A549 (cell line): Measurements from ENCODE around the gene ANTKMT.

Experiments
- BCL3 ChIP-seq: fragments of >200 bp; sonication (Bioruptor Twin); formaldehyde crosslinking; IDR thresholded peaks from 3 replicates; pipeline ENCODE4 v1.6.1; 2016
- BHLHE40 ChIP-seq: IDR thresholded peaks from 2 replicates; pipeline ENCODE4 v1.6.1; 2012; ENCODE audit warnings: low read depth, low read length, inconsistent platforms
- CEBPB ChIP-seq, 2 experiments: fragments of >200 bp in 1 of 2; sonication (Bioruptor Twin) in 1 of 2; formaldehyde crosslinking in 1 of 2; IDR thresholded peaks; 2 replicates each; pipeline ENCODE4 v1.6.1; 2012 to 2016
- CTCF ChIP-seq: fragments of >200 bp; sonication (Bioruptor Twin); formaldehyde crosslinking; IDR thresholded peaks from 3 replicates; pipeline ENCODE4 v1.5.1; 2016
- JUN ChIP-seq, 2 experiments: fragments of >200 bp; sonication (Bioruptor Twin); formaldehyde crosslinking; IDR thresholded peaks; 2 replicates in 1 of 2; 3 replicates in 1 of 2; pipeline ENCODE4 v1.6.1; 2016 to 2017
- KDM1A ChIP-seq: fragments of 200-600 bp; sonication (generic); IDR thresholded peaks from 2 replicates; pipeline ENCODE4 v1.6.1; 2016; ENCODE audit warnings: low read depth, mild to moderate bottlenecking
- KDM5A ChIP-seq: fragments of 200-600 bp; sonication (generic); IDR thresholded peaks from 2 replicates; pipeline ENCODE4 v1.6.1; 2016; ENCODE audit warnings: antibody characterized with exemption, mild to moderate bottlenecking
- POLR2A ChIP-seq: IDR thresholded peaks from 2 replicates; pipeline ENCODE4 v1.6.1; 2012; ENCODE audit warnings: mild to moderate bottlenecking, low read length
- RAD21 ChIP-seq, 2 experiments: fragments of >200 bp in 1 of 2; sonication (Bioruptor Twin) in 1 of 2; formaldehyde crosslinking in 1 of 2; IDR thresholded peaks in 1 of 2; conservative IDR thresholded peaks in 1 of 2; 2 replicates in 1 of 2; 3 replicates in 1 of 2; pipeline ENCODE4 v1.6.1; 2012 to 2018; ENCODE audit warnings: inconsistent platforms in 1 of 2
- REST ChIP-seq: fragments of 200-600 bp; sonication (generic); IDR thresholded peaks from 2 replicates; pipeline ENCODE4 v1.6.1; 2016; ENCODE audit warnings: antibody characterized with exemption, mild to moderate bottlenecking, moderate library complexity
- USF2 ChIP-seq: fragments of 450-650 bp; IDR thresholded peaks from 2 replicates; pipeline ENCODE4 v1.6.1; 2014; ENCODE audit warnings: antibody characterized with exemption
- ZFP36 ChIP-seq: fragments of 450-650 bp; IDR thresholded peaks from 2 replicates; pipeline ENCODE4 v1.6.1; 2014; ENCODE audit warnings: borderline replicate concordance; ENCODE audit not compliant: partially characterized antibody

GRCh38 chr16:715477-716199, 5.3 kb upstream of the ANTKMT start:
- TF ChIP-seq POLR2A, result no peak
- TF ChIP-seq CTCF, result peak; percentile 61
- no peak for TF ChIP-seq BCL3
- no peak for TF ChIP-seq CEBPB (IDR thresholded peaks at IDR 0.05)
- no peak for TF ChIP-seq KDM5A
- TF ChIP-seq KDM1A, result no peak
- no peak; a peak in 1 of 5 replicates for TF ChIP-seq RAD21 (conservative IDR thresholded peaks at IDR 0.05 in 1 of 2, IDR thresholded peaks at IDR 0.05 in 1 of 2)
- no peak for TF ChIP-seq ZFP36
- TF ChIP-seq JUN (IDR thresholded peaks at IDR 0.05), result peak in 1 of 2 experiments; percentile 58; a peak in 2 of 5 replicates
- TF ChIP-seq REST, result no peak
- no peak for TF ChIP-seq USF2
- no peak for TF ChIP-seq BHLHE40
